ENCODE measurements around the gene BTG3. TPM values are rescaled to one million over a fixed set of nuclear protein-coding genes. Genes with fewer than 3 reads are reported as not detected.

The BTG3 gene
- total RNA-seq: 74.4 and 80.5 TPM in 2 replicates

- peak within 1 kb of the TSS; percentile 84 for H3K4me3 Mint-ChIP-seq
- H3K36me3 Mint-ChIP-seq (ENCODE audit: low read depth): peaks cover 29% of the 10 kb centered on the region
- peak within 1 kb of the TSS; percentile 96 for H3K27ac Mint-ChIP-seq
- peaks cover 45% of the 10 kb centered on the region for H3K4me1 Mint-ChIP-seq
- intact Hi-C loops (cut with micrococcal nuclease): loop anchor here (1.0 to 5.0 kb wide), 3 partner anchors 120 to 1880 kb away; partner anchors contain the start of gene C21orf91
- H3K27me3 Mint-ChIP-seq: no peaks in the 10 kb centered on the region
- DNase-seq: peak; percentile 96
- no peaks in the 10 kb centered on the region for H3K9me3 Mint-ChIP-seq
These were observed at the start of gene BTG3 for GRCh38 chr21:17612565-17613241. TSS of gene BTG3 (minus strand) at chr21:17612901. CDS start at chr21:17609144, 3,757 bp downstream.

GRCh38 chr21:17660862-17661261 lies 48.2 kb upstream of the BTG3 start:
- Mint-ChIP-seq H3K27ac (no peak overlapping the region), H3K4me3 (no peak overlapping the region), H3K27me3 (no peaks in the 10 kb centered on the region), H3K36me3 (ENCODE audit: low read depth) (no peaks in the 10 kb centered on the region), H3K9me3 (no peaks in the 10 kb centered on the region), H3K4me1 (peaks cover 2% of the 10 kb centered on the region)
- intact Hi-C loops (cut with micrococcal nuclease): no loop called here
- no peak for DNase-seq

- DNase-seq: no peak
- Mint-ChIP-seq H3K9me3 (no peaks in the 10 kb centered on the region), H3K36me3 (ENCODE audit: low read depth) (no peaks in the 10 kb centered on the region), H3K27me3 (peaks cover 2% of the 10 kb centered on the region), H3K4me1 (no peaks in the 10 kb centered on the region), H3K27ac (no peak overlapping the region), H3K4me3 (no peak overlapping the region)
- intact Hi-C loops (cut with micrococcal nuclease): no loop called here
These were observed 47.8 kb upstream of the BTG3 start for GRCh38 chr21:17660452-17660851.

GRCh38 chr21:17658931-17659330 lies 46.2 kb upstream of the BTG3 start:
- H3K27ac Mint-ChIP-seq: no peak overlapping the region
- no peak for DNase-seq
- H3K27me3 Mint-ChIP-seq: peaks cover 6% of the 10 kb centered on the region
- no peaks in the 10 kb centered on the region for H3K4me1 Mint-ChIP-seq
- intact Hi-C loops (cut with micrococcal nuclease): no loop called here
- H3K9me3 Mint-ChIP-seq: no peaks in the 10 kb centered on the region
- no peak overlapping the region for H3K4me3 Mint-ChIP-seq
- H3K36me3 Mint-ChIP-seq (ENCODE audit: low read depth): no peaks in the 10 kb centered on the region

- DNase-seq: no peak
- Mint-ChIP-seq H3K4me1 (no peaks in the 10 kb centered on the region), H3K36me3 (ENCODE audit: low read depth) (no peaks in the 10 kb centered on the region), H3K27ac (no peak overlapping the region), H3K27me3 (peaks cover 13% of the 10 kb centered on the region), H3K9me3 (no peaks in the 10 kb centered on the region), H3K4me3 (no peak overlapping the region)
- intact Hi-C loops (cut with micrococcal nuclease): no loop called here
These were observed 38.8 kb upstream of the BTG3 start for GRCh38 chr21:17651526-17651925.

- Mint-ChIP-seq H3K27me3 (peaks cover 10% of the 10 kb centered on the region), H3K4me3 (no peak overlapping the region), H3K4me1 (no peaks in the 10 kb centered on the region), H3K36me3 (ENCODE audit: low read depth) (no peaks in the 10 kb centered on the region), H3K27ac (no peak overlapping the region), H3K9me3 (no peaks in the 10 kb centered on the region)
- DNase-seq: no peak
- intact Hi-C loops (cut with micrococcal nuclease): no loop called here
These were observed 37.6 kb upstream of the BTG3 start for GRCh38 chr21:17650292-17650691.

- Mint-ChIP-seq H3K4me1 (peaks cover 2% of the 10 kb centered on the region), H3K27ac (no peak overlapping the region), H3K36me3 (ENCODE audit: low read depth) (no peaks in the 10 kb centered on the region), H3K4me3 (no peak overlapping the region), H3K9me3 (peaks cover 3% of the 10 kb centered on the region), H3K27me3 (peaks cover 7% of the 10 kb centered on the region)
- no peak for DNase-seq
- intact Hi-C loops (cut with micrococcal nuclease): no loop called here
These were observed 34.1 kb upstream of the BTG3 start for GRCh38 chr21:17646790-17647189.

GRCh38 chr21:17644186-17644585 lies 31.5 kb upstream of the BTG3 start:
- no peak overlapping the region for H3K4me3 Mint-ChIP-seq

GRCh38 chr21:17640821-17641220 lies 28.1 kb upstream of the BTG3 start:
- H3K4me3 Mint-ChIP-seq: no peak overlapping the region
- DNase-seq: no peak
- peaks cover 3% of the 10 kb centered on the region for H3K9me3 Mint-ChIP-seq
- H3K36me3 Mint-ChIP-seq (ENCODE audit: low read depth): no peaks in the 10 kb centered on the region
- intact Hi-C loops (cut with micrococcal nuclease): no loop called here
- H3K27me3 Mint-ChIP-seq: no peaks in the 10 kb centered on the region
- no peak overlapping the region for H3K27ac Mint-ChIP-seq
- peaks cover 2% of the 10 kb centered on the region for H3K4me1 Mint-ChIP-seq

More at GRCh38 chr21:17644186-17644585, 31.5 kb upstream of the BTG3 start:
- Mint-ChIP-seq H3K27me3 (peaks cover 4% of the 10 kb centered on the region), H3K27ac (no peak overlapping the region), H3K36me3 (ENCODE audit: low read depth) (no peaks in the 10 kb centered on the region), H3K9me3 (peaks cover 3% of the 10 kb centered on the region), H3K4me1 (peaks cover 2% of the 10 kb centered on the region)
- intact Hi-C loops (cut with micrococcal nuclease): no loop called here
- no peak for DNase-seq

GRCh38 chr21:17636711-17637110 lies 24.0 kb upstream of the BTG3 start:
- no peak overlapping the region for H3K4me3 Mint-ChIP-seq
- no peaks in the 10 kb centered on the region for H3K9me3 Mint-ChIP-seq
- no peaks in the 10 kb centered on the region for H3K36me3 Mint-ChIP-seq (ENCODE audit: low read depth)
- H3K27me3 Mint-ChIP-seq: peaks cover 3% of the 10 kb centered on the region
- intact Hi-C loops (cut with micrococcal nuclease): no loop called here
- no peak overlapping the region for H3K27ac Mint-ChIP-seq
- no peaks in the 10 kb centered on the region for H3K4me1 Mint-ChIP-seq
- DNase-seq: no peak

GRCh38 chr21:17631195-17631594 lies 18.5 kb upstream of the BTG3 start:
- Mint-ChIP-seq H3K27me3 (peaks cover 5% of the 10 kb centered on the region), H3K36me3 (ENCODE audit: low read depth) (no peaks in the 10 kb centered on the region), H3K9me3 (peaks cover 4% of the 10 kb centered on the region), H3K27ac (no peak overlapping the region), H3K4me3 (no peak overlapping the region), H3K4me1 (no peaks in the 10 kb centered on the region)
- no peak for DNase-seq
- intact Hi-C loops (cut with micrococcal nuclease): no loop called here

- Mint-ChIP-seq H3K36me3 (ENCODE audit: low read depth) (no peaks in the 10 kb centered on the region), H3K4me3 (no peak overlapping the region), H3K27me3 (peaks cover 32% of the 10 kb centered on the region), H3K27ac (no peak overlapping the region), H3K9me3 (no peaks in the 10 kb centered on the region), H3K4me1 (peaks cover under 1% of the 10 kb centered on the region)
- intact Hi-C loops (cut with micrococcal nuclease): no loop called here
- peak; percentile 20 for DNase-seq
These were observed 9.3 kb upstream of the BTG3 start for GRCh38 chr21:17622018-17622417.

- H3K4me1 Mint-ChIP-seq: peaks cover 17% of the 10 kb centered on the region
- intact Hi-C loops (cut with micrococcal nuclease): no loop called here
These were observed 4.1 kb upstream of the BTG3 start for GRCh38 chr21:17616831-17617230.

GRCh38 chr21:17613242-17613676 lies 558 bp upstream of the BTG3 start:
- Mint-ChIP-seq H3K27ac (peak overlapping the region; percentile 81), H3K27me3 (no peaks in the 10 kb centered on the region), H3K4me3 (peak overlapping the region; percentile 80), H3K4me1 (peaks cover 40% of the 10 kb centered on the region), H3K9me3 (no peaks in the 10 kb centered on the region), H3K36me3 (ENCODE audit: low read depth) (peaks cover 24% of the 10 kb centered on the region)
- no peak for DNase-seq
- intact Hi-C loops (cut with micrococcal nuclease): loop anchor here (5.0 kb wide), 2 partner anchors 121 to 1881 kb away; no protein-coding TSS in a partner anchor

More at GRCh38 chr21:17616831-17617230, 4.1 kb upstream of the BTG3 start:
- H3K4me3 Mint-ChIP-seq: no peak overlapping the region
- H3K27me3 Mint-ChIP-seq: peaks cover 3% of the 10 kb centered on the region
- peak; percentile 23 for DNase-seq
- H3K9me3 Mint-ChIP-seq: no peaks in the 10 kb centered on the region
- no peaks in the 10 kb centered on the region for H3K36me3 Mint-ChIP-seq (ENCODE audit: low read depth)
- H3K27ac Mint-ChIP-seq: peak overlapping the region; percentile 4
